ENCODE data around the gene AP3B1. TPM values are rescaled to one million over a fixed set of nuclear protein-coding genes. Genes with fewer than 3 reads are reported as not detected.
"Not testable (repeated sequence)": the region's sequence is repeated elsewhere in the genome, so short reads cannot be mapped to it uniquely, and the experiment has no call there.

The AP3B1 gene
- total RNA-seq, 1 experiment from 2014 or later, result 27.4 TPM

DNA sequence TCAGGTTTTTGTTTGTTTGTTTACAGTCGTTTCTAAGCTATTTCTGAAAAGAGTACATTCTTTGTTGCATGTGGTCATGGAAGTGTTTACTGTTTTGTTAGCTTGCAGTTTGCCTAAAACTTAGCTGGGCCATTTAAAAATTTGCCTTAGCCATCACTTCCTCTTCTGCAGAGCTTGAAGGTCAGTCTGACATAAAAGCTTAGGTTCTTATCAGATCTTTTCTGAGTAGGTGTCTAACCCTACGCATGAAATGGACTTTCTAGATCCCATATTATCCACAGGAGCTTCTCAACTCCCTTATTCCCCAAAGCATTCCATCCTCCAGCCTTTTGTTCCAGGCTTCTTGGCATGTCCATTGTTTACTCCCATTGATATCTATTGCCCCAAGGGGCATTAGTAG is 90.3 kb downstream of the AP3B1 start:
- no peak for DNase-seq
- H3K9me3 ChIP-seq (ENCODE audit: low read length), result no peaks in the 10 kb centered on the region
- H3K27ac ChIP-seq (ENCODE audit: low read length), result no peak overlapping the region
- H3K79me2 ChIP-seq (ENCODE audit: low read length), result no peaks in the 10 kb centered on the region
- H3K9ac ChIP-seq (ENCODE audit: low read length), result no peak overlapping the region
- no peaks in the 10 kb centered on the region for H4K20me1 ChIP-seq (ENCODE audit: insufficient read depth, low read depth, low read length)
- H3K4me1 ChIP-seq (ENCODE audit: low read length), result no peaks in the 10 kb centered on the region
- no peak overlapping the region for H3K4me2 ChIP-seq (ENCODE audit: low read depth, low read length, poor library complexity, severe bottlenecking)
- no peak overlapping the region for H3K4me3 ChIP-seq (ENCODE audit: low read length)
- H3K9me2 ChIP-seq (replicated peaks; ENCODE audit: insufficient read depth, low read length), result no peaks in the 10 kb centered on the region
- H2AFZ ChIP-seq (ENCODE audit: low read length), result no peak overlapping the region
- no peaks in the 10 kb centered on the region for H3K27me3 ChIP-seq (ENCODE audit: low read length)
- no peaks in the 10 kb centered on the region for H3K36me3 ChIP-seq (ENCODE audit: insufficient read depth, low read length)

DNA sequence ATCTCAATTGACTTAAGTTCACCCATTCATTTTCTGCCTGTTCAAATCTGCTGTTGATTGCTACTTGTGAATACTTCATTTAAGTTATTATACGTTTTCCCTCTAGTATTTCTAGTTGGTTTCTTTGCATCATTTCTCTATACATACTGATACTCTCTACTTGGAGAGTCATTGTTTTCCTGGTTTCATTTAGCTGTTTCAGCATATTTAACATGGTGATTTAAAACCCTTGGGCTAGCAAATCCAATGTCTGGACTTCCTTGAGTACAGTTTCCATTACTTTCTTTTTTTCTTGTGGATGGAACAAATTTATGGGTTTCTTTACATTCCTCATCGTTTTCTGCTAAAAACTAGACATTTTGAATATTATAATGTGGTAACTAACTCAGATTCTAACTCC is 90.7 kb downstream of the AP3B1 start:
- Histone ChIP-seq H3K9me2 (replicated peaks; ENCODE audit: insufficient read depth, low read length) (no peaks in the 10 kb centered on the region), H4K20me1 (ENCODE audit: insufficient read depth, low read depth, low read length) (no peaks in the 10 kb centered on the region), H3K36me3 (ENCODE audit: insufficient read depth, low read length) (no peaks in the 10 kb centered on the region), H3K9ac (ENCODE audit: low read length) (no peak overlapping the region), H3K27ac (ENCODE audit: low read length) (no peak overlapping the region), H2AFZ (ENCODE audit: low read length) (no peak overlapping the region), H3K4me3 (ENCODE audit: low read length) (no peak overlapping the region), H3K4me2 (ENCODE audit: low read depth, low read length, poor library complexity, severe bottlenecking) (no peak overlapping the region), H3K79me2 (ENCODE audit: low read length) (no peaks in the 10 kb centered on the region), H3K4me1 (ENCODE audit: low read length) (no peaks in the 10 kb centered on the region), H3K27me3 (ENCODE audit: low read length) (no peaks in the 10 kb centered on the region), H3K9me3 (ENCODE audit: low read length) (no peaks in the 10 kb centered on the region)
- DNase-seq, result no peak

DNA sequence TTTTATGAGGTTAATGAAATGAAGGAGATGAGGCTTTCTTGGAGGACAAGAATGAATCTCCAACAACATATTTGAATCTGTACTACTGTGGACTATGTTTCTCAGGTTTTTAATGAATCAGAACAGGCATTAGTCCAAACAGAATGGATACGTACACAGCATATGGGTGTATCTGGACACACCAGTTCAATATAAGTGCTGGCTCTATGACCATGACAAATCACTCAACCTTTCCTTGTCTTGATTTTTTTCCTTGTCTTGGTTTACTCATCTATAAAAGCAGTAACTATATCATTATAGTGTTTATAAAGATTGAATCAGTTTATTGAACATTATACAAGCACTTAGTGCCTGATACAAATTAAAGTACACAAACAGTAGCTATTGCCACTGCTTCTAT is 104.1 kb downstream of the AP3B1 start:
- H3K4me3 ChIP-seq (ENCODE audit: low read length), result no peak overlapping the region
- no peaks in the 10 kb centered on the region for H3K4me1 ChIP-seq (ENCODE audit: low read length)
- no peaks in the 10 kb centered on the region for H3K79me2 ChIP-seq (ENCODE audit: low read length)
- H3K4me2 ChIP-seq (ENCODE audit: low read depth, low read length, poor library complexity, severe bottlenecking), result no peak overlapping the region
- H3K9me3 ChIP-seq (ENCODE audit: low read length), result no peaks in the 10 kb centered on the region
- no peak overlapping the region for H3K27ac ChIP-seq (ENCODE audit: low read length)
- no peak for DNase-seq
- no peaks in the 10 kb centered on the region for H3K9me2 ChIP-seq (replicated peaks; ENCODE audit: insufficient read depth, low read length)
- H4K20me1 ChIP-seq (ENCODE audit: insufficient read depth, low read depth, low read length), result no peaks in the 10 kb centered on the region
- H2AFZ ChIP-seq (ENCODE audit: low read length), result no peak overlapping the region
- no peaks in the 10 kb centered on the region for H3K27me3 ChIP-seq (ENCODE audit: low read length)
- H3K9ac ChIP-seq (ENCODE audit: low read length), result no peak overlapping the region
- H3K36me3 ChIP-seq (ENCODE audit: insufficient read depth, low read length), result no peaks in the 10 kb centered on the region

DNA sequence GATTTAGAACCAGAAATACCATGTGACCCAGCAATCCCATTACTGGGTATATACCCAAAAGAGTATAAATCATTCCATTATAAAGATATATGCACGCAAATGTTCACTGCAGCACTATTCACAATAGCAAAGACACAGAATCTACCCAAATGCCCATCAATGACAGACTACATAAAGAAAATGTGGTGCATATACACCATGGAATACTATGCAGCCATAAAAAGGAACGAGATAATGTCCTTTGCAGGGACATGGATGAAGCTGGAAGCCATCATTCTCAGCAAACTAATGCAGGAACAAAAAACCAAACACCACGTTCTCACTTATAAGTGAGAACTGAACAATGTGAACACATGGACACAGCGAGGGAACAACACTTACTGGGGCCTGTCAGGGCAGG is 105.8 kb downstream of the AP3B1 start:
- not testable (repeated sequence) for H2AFZ ChIP-seq (ENCODE audit: low read length); H3K4me1 ChIP-seq (ENCODE audit: low read length); H3K36me3 ChIP-seq (ENCODE audit: insufficient read depth, low read length); H3K27ac ChIP-seq (ENCODE audit: low read length); H3K4me3 ChIP-seq (ENCODE audit: low read length); H3K9ac ChIP-seq (ENCODE audit: low read length); H3K9me2 ChIP-seq (replicated peaks; ENCODE audit: insufficient read depth, low read length); H3K27me3 ChIP-seq (ENCODE audit: low read length); H4K20me1 ChIP-seq (ENCODE audit: insufficient read depth, low read depth, low read length); DNase-seq; H3K4me2 ChIP-seq (ENCODE audit: low read depth, low read length, poor library complexity, severe bottlenecking); H3K9me3 ChIP-seq (ENCODE audit: low read length); H3K79me2 ChIP-seq (ENCODE audit: low read length)

DNA sequence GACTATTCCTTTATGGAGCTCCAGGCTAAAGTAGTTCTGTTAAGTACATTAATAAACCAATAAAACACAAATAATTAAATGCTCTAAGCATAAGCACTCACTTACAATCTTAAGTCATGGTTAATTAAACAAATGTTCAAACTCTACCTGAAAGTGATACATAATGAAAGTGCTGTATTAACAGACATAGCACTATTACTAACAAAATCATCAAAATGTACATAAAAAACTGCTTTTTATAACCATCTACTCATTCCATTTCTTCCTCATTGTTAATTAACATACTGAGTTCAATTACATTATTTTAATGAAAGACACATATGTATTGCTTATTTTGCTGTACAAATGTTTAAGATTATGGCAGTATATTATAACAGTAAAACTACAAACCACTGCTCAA is 107.3 kb downstream of the AP3B1 start:
- H4K20me1 ChIP-seq (ENCODE audit: insufficient read depth, low read depth, low read length), result no peaks in the 10 kb centered on the region
- no peaks in the 10 kb centered on the region for H3K79me2 ChIP-seq (ENCODE audit: low read length)
- no peak overlapping the region for H3K4me3 ChIP-seq (ENCODE audit: low read length)
- no peak overlapping the region for H3K4me2 ChIP-seq (ENCODE audit: low read depth, low read length, poor library complexity, severe bottlenecking)
- H3K4me1 ChIP-seq (ENCODE audit: low read length), result no peaks in the 10 kb centered on the region
- no peaks in the 10 kb centered on the region for H3K27me3 ChIP-seq (ENCODE audit: low read length)
- H2AFZ ChIP-seq (ENCODE audit: low read length), result no peak overlapping the region
- no peak overlapping the region for H3K27ac ChIP-seq (ENCODE audit: low read length)
- no peaks in the 10 kb centered on the region for H3K36me3 ChIP-seq (ENCODE audit: insufficient read depth, low read length)
- no peaks in the 10 kb centered on the region for H3K9me3 ChIP-seq (ENCODE audit: low read length)
- no peak for DNase-seq
- H3K9me2 ChIP-seq (replicated peaks; ENCODE audit: insufficient read depth, low read length), result no peaks in the 10 kb centered on the region
- no peak overlapping the region for H3K9ac ChIP-seq (ENCODE audit: low read length)

DNA sequence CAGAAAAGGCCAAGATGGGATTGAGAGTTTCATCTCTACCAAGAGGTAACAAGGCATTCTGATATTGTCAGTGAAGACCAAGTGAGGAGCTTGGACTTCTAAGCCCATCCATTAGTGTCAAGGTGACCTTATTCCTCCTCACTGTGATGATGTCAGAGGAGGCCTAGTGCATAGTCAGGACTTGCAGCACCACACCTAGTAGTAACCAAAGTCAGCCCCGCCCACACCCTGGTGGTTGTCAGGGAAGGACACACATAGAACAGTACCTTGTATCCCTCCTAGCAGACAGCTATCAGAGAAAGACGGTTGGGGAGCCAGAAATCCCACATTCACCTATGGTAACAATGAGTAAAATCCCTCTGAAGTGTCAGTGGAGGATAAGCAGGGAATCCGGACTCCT is 111.7 kb downstream of the AP3B1 start:
- no peaks in the 10 kb centered on the region for H4K20me1 ChIP-seq (ENCODE audit: insufficient read depth, low read depth, low read length)
- no peak overlapping the region for H3K4me2 ChIP-seq (ENCODE audit: low read depth, low read length, poor library complexity, severe bottlenecking)
- H3K9me2 ChIP-seq (replicated peaks; ENCODE audit: insufficient read depth, low read length), result no peaks in the 10 kb centered on the region
- peaks cover 3% of the 10 kb centered on the region; the same call in 1 of the 2 replicates for H3K79me2 ChIP-seq (ENCODE audit: low read length)
- H3K36me3 ChIP-seq (ENCODE audit: insufficient read depth, low read length), result no peaks in the 10 kb centered on the region
- no peaks in the 10 kb centered on the region for H3K9me3 ChIP-seq (ENCODE audit: low read length)
- no peaks in the 10 kb centered on the region for H3K4me1 ChIP-seq (ENCODE audit: low read length)
- H3K27me3 ChIP-seq (ENCODE audit: low read length), result no peaks in the 10 kb centered on the region
- no peak overlapping the region for H3K27ac ChIP-seq (ENCODE audit: low read length)
- no peak overlapping the region for H3K9ac ChIP-seq (ENCODE audit: low read length)
- no peak overlapping the region for H2AFZ ChIP-seq (ENCODE audit: low read length)
- H3K4me3 ChIP-seq (ENCODE audit: low read length), result no peak overlapping the region
- no peak for DNase-seq

DNA sequence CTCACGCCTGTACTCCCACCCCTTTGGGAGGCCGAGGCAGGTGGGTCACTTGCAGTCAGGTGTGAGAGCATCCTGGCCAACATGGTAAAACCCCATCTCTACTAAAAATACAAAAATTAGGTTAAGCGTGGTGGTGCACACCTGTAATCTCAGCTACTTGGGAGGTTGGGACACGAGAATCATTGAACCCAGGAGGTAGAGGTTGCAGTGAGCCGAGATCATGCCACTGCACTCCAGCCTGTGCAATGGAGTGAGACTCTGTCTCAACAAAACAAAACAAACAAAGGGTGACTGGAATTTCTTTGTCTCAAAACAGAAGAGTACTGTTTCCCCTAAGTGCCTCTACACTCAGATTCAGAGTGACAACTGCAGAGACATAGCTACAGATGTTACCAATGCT is 116.1 kb downstream of the AP3B1 start:
- Histone ChIP-seq H3K27me3 (ENCODE audit: low read length) (no peaks in the 10 kb centered on the region), H3K4me3 (ENCODE audit: low read length) (no peak overlapping the region), H3K4me1 (ENCODE audit: low read length) (no peaks in the 10 kb centered on the region), H3K9me2 (replicated peaks; ENCODE audit: insufficient read depth, low read length) (no peaks in the 10 kb centered on the region), H3K4me2 (ENCODE audit: low read depth, low read length, poor library complexity, severe bottlenecking) (no peak overlapping the region), H3K36me3 (ENCODE audit: insufficient read depth, low read length) (no peaks in the 10 kb centered on the region), H3K79me2 (ENCODE audit: low read length) (peaks cover 3% of the 10 kb centered on the region; the same call in 1 of the 2 replicates), H2AFZ (ENCODE audit: low read length) (no peak overlapping the region), H3K27ac (ENCODE audit: low read length) (no peak overlapping the region), H4K20me1 (ENCODE audit: insufficient read depth, low read depth, low read length) (no peaks in the 10 kb centered on the region), H3K9ac (ENCODE audit: low read length) (no peak overlapping the region), H3K9me3 (ENCODE audit: low read length) (no peaks in the 10 kb centered on the region)
- DNase-seq, result no peak

DNA sequence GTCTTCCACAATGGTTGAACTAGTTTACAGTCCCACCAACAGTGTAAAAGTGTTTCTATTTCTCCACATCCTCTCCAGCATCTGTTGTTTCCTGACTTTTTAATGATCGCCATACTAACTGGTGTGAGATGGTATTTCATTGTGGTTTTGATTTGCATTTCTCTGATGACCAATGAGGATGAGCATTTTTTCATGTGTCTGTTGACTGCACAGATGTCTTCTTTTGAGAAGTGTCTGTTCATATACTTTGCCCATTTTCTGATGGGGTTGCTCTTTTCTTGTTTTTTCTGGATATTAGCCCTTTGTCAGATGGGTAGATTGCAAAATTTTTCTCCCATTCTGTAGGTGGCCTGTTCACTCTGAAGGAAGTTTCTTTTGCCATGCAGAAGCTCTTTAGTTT is 124.2 kb downstream of the AP3B1 start:
- H3K9ac ChIP-seq (ENCODE audit: low read length); H3K36me3 ChIP-seq (ENCODE audit: insufficient read depth, low read length); H3K4me1 ChIP-seq (ENCODE audit: low read length); H2AFZ ChIP-seq (ENCODE audit: low read length); H3K27ac ChIP-seq (ENCODE audit: low read length); DNase-seq; H3K27me3 ChIP-seq (ENCODE audit: low read length); H3K9me2 ChIP-seq (replicated peaks; ENCODE audit: insufficient read depth, low read length); H3K4me3 ChIP-seq (ENCODE audit: low read length); H4K20me1 ChIP-seq (ENCODE audit: insufficient read depth, low read depth, low read length); H3K79me2 ChIP-seq (ENCODE audit: low read length); H3K9me3 ChIP-seq (ENCODE audit: low read length); H3K4me2 ChIP-seq (ENCODE audit: low read depth, low read length, poor library complexity, severe bottlenecking): not testable (repeated sequence)

DNA sequence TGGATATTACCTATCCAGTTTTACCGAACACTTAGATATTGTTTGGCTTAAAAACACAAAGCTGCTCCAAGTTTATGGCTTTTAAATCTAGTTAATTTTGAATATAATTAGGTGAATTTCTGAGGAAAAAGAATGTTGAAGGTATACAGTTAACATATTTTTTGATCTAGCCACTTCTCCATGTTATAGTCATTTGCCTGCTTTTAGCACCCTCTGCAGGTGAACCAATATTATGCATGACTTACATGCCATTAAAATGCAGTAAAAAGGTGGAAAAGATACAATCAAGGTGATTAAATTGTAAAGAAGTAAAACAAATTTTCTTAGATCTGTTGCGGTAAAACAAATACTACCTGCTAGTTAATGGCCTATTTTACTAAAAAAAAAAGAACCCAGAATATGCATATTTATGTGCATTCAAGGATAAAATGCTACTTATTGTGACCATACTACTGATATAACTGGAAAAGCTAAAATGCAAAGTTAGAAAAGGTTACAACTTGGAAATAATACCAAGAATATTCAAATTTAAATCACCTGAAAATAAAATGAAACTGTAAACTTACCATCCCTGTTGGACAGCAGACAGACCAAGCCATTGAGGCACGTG is 132.1 kb downstream of the AP3B1 start:
- no peaks in the 10 kb centered on the region for H4K20me1 ChIP-seq (ENCODE audit: insufficient read depth, low read depth, low read length)
- H3K9me3 ChIP-seq (ENCODE audit: low read length), result no peaks in the 10 kb centered on the region
- no peaks in the 10 kb centered on the region for H3K36me3 ChIP-seq (ENCODE audit: insufficient read depth, low read length)
- DNase-seq, result peak; percentile 78
- no peak overlapping the region for H3K9ac ChIP-seq (ENCODE audit: low read length)
- H2AFZ ChIP-seq (ENCODE audit: low read length), result no peak overlapping the region
- no peak overlapping the region for H3K27ac ChIP-seq (ENCODE audit: low read length)
- peaks cover 3% of the 10 kb centered on the region; the same call in 1 of the 2 replicates for H3K4me1 ChIP-seq (ENCODE audit: low read length)
- no peaks in the 10 kb centered on the region for H3K9me2 ChIP-seq (replicated peaks; ENCODE audit: insufficient read depth, low read length)
- no peak overlapping the region for H3K4me3 ChIP-seq (ENCODE audit: low read length)
- H3K79me2 ChIP-seq (ENCODE audit: low read length), result no peaks in the 10 kb centered on the region
- H3K4me2 ChIP-seq (ENCODE audit: low read depth, low read length, poor library complexity, severe bottlenecking), result no peak overlapping the region
- no peaks in the 10 kb centered on the region for H3K27me3 ChIP-seq (ENCODE audit: low read length)
